ENCODE measurements around the gene MDN1.

Gene MDN1

DNA sequence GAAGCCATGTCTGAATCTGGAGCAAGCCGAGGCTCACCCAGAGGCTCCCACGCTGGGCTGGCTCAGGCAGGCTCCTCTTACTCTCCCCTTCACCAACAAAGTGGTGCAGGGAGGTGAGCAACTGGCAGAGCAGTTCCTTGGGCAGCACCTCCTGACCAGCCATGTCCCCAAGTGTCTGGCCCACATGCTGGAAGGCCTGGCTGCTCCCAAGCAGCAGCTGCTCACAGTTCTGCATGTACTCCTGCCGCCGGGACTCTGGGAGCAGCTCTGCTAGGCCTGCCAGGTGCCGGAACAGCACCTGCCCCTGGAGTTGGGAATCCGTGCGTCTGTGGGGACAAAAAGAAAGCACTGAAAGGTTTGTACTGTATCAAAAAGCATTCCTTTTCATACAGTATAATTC lies 123.9 kb downstream of the MDN1 start:
- DNase-seq (ENCODE audit: low read depth) = no peak
- H3K4me3 ChIP-seq (ENCODE audit: low read length) = no peak overlapping the region
- TF ChIP-seq, protein P1, sequence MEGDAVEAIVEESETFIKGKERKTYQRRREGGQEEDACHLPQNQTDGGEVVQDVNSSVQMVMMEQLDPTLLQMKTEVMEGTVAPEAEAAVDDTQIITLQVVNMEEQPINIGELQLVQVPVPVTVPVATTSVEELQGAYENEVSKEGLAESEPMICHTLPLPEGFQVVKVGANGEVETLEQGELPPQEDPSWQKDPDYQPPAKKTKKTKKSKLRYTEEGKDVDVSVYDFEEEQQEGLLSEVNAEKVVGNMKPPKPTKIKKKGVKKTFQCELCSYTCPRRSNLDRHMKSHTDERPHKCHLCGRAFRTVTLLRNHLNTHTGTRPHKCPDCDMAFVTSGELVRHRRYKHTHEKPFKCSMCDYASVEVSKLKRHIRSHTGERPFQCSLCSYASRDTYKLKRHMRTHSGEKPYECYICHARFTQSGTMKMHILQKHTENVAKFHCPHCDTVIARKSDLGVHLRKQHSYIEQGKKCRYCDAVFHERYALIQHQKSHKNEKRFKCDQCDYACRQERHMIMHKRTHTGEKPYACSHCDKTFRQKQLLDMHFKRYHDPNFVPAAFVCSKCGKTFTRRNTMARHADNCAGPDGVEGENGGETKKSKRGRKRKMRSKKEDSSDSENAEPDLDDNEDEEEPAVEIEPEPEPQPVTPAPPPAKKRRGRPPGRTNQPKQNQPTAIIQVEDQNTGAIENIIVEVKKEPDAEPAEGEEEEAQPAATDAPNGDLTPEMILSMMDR (conservative IDR thresholded peaks at IDR 0.05; ENCODE audit: low read length) = no peak

DNA sequence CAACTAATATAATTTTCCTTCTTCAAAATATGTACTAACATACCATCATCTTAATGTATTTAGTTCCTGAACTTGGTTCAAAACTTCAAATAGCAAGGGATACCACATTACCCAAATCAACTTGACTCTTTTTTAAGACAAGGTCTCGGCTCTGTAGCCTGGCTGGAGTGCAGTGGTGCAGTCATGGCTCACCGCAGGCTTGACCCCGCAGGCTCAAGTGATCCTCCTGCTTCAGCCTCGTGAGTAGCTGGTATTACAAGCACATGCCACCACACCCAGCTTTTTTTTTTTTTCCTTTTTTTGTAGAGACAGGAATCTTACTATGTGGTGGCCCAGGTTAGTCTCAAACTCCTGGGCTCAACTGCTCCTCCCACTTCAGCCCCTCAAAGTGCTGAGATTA lies 125.2 kb downstream of the MDN1 start:
- no peak for DNase-seq (ENCODE audit: low read depth)
- TF ChIP-seq, protein P1 (conservative IDR thresholded peaks at IDR 0.05; ENCODE audit: low read length) = no peak
- no peak overlapping the region for H3K4me3 ChIP-seq (ENCODE audit: low read length)

DNA sequence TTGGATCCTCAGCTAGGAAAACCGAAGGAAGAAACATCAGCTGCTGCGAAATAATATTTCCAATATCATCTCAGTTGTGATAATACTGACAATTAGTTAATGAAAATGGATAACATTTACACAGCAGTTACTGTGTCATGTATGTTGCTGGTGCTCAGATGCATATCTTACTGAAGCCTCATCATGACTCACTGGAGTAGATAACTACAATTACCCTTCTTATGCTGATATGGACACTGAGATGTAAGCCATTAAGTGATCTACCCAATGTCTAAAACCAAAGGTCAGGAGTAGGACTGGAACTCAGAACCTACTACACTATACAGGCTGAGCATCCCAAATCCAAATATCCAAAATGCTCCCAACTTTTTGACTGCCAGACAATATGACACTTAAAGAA lies 126.4 kb downstream of the MDN1 start:
- no peak overlapping the region for H3K4me3 ChIP-seq (ENCODE audit: low read length)

DNA sequence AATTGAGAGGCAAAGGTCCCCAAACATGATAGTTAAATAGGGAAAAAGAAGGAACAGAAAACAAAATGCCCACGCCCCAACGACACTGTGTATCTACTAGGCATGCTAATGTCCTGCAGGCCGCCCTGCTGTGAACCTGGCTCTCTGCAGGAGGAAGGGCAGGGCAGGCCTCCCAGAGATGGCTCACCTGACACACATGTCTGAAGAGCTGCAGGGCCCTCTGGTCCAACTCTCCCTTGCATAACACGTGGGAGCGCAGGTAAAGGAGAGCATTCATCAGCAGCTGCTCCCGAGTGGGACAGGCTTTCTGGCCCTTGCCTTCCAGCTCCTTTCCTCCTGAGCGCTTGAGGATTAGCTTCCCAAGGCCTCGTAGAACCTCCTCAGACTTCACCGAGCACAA lies 127.3 kb downstream of the MDN1 start:
- no peak overlapping the region for H3K4me3 ChIP-seq (ENCODE audit: low read length)
- DNase-seq (ENCODE audit: low read depth) = no peak
- TF ChIP-seq, protein P1 (conservative IDR thresholded peaks at IDR 0.05; ENCODE audit: low read length) = no peak

More for the DNA sequence above, 126.4 kb downstream of the MDN1 start:
- no peak for DNase-seq (ENCODE audit: low read depth)
- TF ChIP-seq, protein P1 (conservative IDR thresholded peaks at IDR 0.05; ENCODE audit: low read length) = no peak

DNA sequence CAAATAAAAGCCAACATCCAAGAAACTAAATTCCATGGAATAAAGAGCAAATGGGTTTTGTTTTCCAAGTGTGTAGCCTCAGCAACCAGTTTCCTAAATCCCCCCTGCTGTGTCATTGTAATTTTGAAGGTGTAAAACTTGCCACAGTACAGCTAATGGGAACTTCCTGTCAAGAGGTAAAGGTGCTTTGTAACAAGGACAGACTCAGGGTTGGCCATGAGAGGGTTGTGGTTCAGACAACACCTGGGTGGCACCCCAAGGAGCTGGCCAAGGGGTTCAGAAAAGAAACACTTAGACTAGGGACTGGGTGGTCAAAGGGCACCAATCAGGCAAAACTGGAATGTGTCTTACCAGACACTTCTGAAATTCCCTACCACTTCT lies 128.7 kb downstream of the MDN1 start:
- no peak for DNase-seq (ENCODE audit: low read depth)
- no peak overlapping the region for H3K4me3 ChIP-seq (ENCODE audit: low read length)
- TF ChIP-seq, protein P1 (conservative IDR thresholded peaks at IDR 0.05; ENCODE audit: low read length) = no peak

DNA sequence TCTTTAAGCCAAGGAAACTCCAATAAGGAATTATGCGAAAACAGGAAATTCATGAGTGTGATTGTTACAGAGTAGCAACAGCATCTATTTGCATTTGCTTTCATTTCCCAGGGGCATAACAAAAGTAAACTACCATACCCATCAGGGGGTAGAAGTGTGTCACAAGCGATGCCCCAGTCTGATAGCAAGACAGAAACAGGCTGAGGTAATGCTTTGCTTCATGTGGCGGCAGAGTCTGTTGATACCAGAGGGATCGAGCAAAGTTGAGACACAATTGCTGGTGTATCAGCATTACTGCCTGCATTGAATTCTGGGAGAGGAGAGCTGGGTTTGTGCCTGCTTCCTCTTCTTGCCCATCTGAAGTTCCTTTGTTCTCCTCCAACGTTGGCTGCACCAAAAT lies 129.9 kb downstream of the MDN1 start:
- no peak for DNase-seq (ENCODE audit: low read depth)
- TF ChIP-seq, protein P1 (conservative IDR thresholded peaks at IDR 0.05; ENCODE audit: low read length) = no peak
- no peak overlapping the region for H3K4me3 ChIP-seq (ENCODE audit: low read length)

DNA sequence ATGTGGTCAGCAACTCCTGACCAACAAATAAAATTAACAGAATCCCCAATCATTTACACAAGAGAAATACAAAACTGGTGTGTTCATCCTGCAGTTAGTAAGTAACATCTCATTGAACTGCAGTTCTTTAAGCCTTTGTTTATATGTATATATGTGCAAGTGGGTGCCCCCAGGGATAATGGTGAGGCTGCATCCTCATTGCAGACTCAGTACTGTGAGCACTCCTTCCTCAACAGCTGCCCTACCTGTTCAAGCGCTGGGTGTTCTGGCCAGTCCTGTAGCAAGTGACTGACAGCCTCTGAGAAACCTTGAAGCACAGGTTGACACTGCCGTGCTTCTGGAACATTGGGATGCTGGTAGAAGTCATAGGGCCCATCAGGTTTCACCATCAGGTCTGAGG lies 131.3 kb downstream of the MDN1 start:
- DNase-seq (ENCODE audit: low read depth) = no peak
- TF ChIP-seq, protein P1 (conservative IDR thresholded peaks at IDR 0.05; ENCODE audit: low read length) = no peak
- H3K4me3 ChIP-seq (ENCODE audit: low read length) = no peak overlapping the region
